C4-2B (cell line): ENCODE measurements around the gene HSD3B1.

Source experiments
- H3K27ac ChIP-seq: fragments of 450-650 bp; 2 replicates; pipeline ENCODE4 v1.5.1; 2017
- CTCF ChIP-seq: fragments of 450-650 bp; conservative IDR thresholded peaks from 2 replicates; pipeline ENCODE4 v1.5.1; 2017; ENCODE audit warnings: mild to moderate bottlenecking
- ZFX ChIP-seq: fragments of 450-650 bp; IDR thresholded peaks from 2 replicates; pipeline ENCODE4 v1.6.1; 2017

HSD3B1 gene

GRCh38 chr1:119506941-119507340 lies at the start of gene HSD3B1:
TSS of gene HSD3B1 (plus strand) at chr1:119507210. CDS start at chr1:119507477, 267 bp downstream.
- no peak for TF ChIP-seq CTCF
- TF ChIP-seq ZFX, result no peak
- peak within 1 kb of the TSS; percentile 53; the same call in 1 of the 2 replicates for H3K27ac ChIP-seq

- TF ChIP-seq ZFX, result no peak
- no peak for TF ChIP-seq CTCF
- no peak overlapping the region for H3K27ac ChIP-seq
These were observed 44.0 kb upstream of the HSD3B1 start for GRCh38 chr1:119462964-119463363.

- no peak overlapping the region for H3K27ac ChIP-seq
- TF ChIP-seq CTCF (no peak), ZFX (no peak)
These were observed 43.4 kb upstream of the HSD3B1 start for GRCh38 chr1:119463569-119463968.

GRCh38 chr1:119466445-119466844 lies 40.6 kb upstream of the HSD3B1 start:
- no peak for TF ChIP-seq CTCF
- TF ChIP-seq ZFX, result no peak

GRCh38 chr1:119467219-119467618 lies 39.8 kb upstream of the HSD3B1 start:
- no peak for TF ChIP-seq CTCF
- no peak for TF ChIP-seq ZFX
- H3K27ac ChIP-seq, result no peak overlapping the region

More at GRCh38 chr1:119466445-119466844, 40.6 kb upstream of the HSD3B1 start:
- no peak overlapping the region for H3K27ac ChIP-seq

GRCh38 chr1:119467857-119468668 lies 38.9 kb upstream of the HSD3B1 start:
- no peak overlapping the region for H3K27ac ChIP-seq
- TF ChIP-seq CTCF (no peak), ZFX (no peak)

- H3K27ac ChIP-seq, result no peak overlapping the region
- no peak for TF ChIP-seq CTCF
- TF ChIP-seq ZFX, result no peak
These were observed 37.3 kb upstream of the HSD3B1 start for GRCh38 chr1:119469741-119470140.
